ENCODE data around the gene GSTT2.
"Not testable (repeated sequence)": the region's sequence is repeated elsewhere in the genome, so short reads cannot be mapped to it uniquely, and the experiment has no call there.

GRCh38 chr22:23954193-23954990, 25.5 kb upstream of the GSTT2 start:
- TF ChIP-seq ZNF274 (IDR thresholded peaks at IDR 0.05; ENCODE audit: low read depth, low read length); YY1 (IDR thresholded peaks at IDR 0.05; ENCODE audit: insufficient read depth, insufficient read length); SUZ12 (IDR thresholded peaks at IDR 0.05; ENCODE audit: extremely low read depth, insufficient read depth, insufficient read length): not testable (repeated sequence)

Measured in NT2/D1 (cell line).